HepG2 (cell line): ENCODE data around the gene ZFX. TPM values are rescaled to one million over a fixed set of nuclear protein-coding genes. Genes with fewer than 3 reads are reported as not detected.

Experiments used
- ETV5 ChIP-seq: IDR thresholded peaks from 2 replicates; pipeline ENCODE4 v1.6.1; 2018; ENCODE audit warnings: missing biosample characterization, missing genetic modification reagents, inconsistent platforms, borderline replicate concordance
- FOXJ3 ChIP-seq: sonication (generic); formaldehyde crosslinking; IDR thresholded peaks from 2 replicates; pipeline ENCODE4 v1.4.0; 2020; ENCODE audit warnings: missing genetic modification reagents, mild to moderate bottlenecking, borderline replicate concordance
- IRF1 ChIP-seq: sonication (generic); formaldehyde crosslinking; IDR thresholded peaks from 2 replicates; pipeline ENCODE4 v1.4.0; 2020; ENCODE audit warnings: low read depth, mild to moderate bottlenecking, missing genetic modification reagents
- KAT2B ChIP-seq: fragments of 150-350 bp; IDR thresholded peaks from 2 replicates; pipeline ENCODE4 v1.6.1; 2014; ENCODE audit warnings: low read depth, low read length, borderline replicate concordance
- KMT2B ChIP-seq: IDR thresholded peaks from 2 replicates; pipeline ENCODE4 v1.6.1; 2016; ENCODE audit warnings: missing genetic modification reagents, missing compliant biosample characterization
- MAFF ChIP-seq: IDR thresholded peaks from 2 replicates; pipeline ENCODE4 v1.6.1; 2011; ENCODE audit warnings: low read depth, low read length, improper control_type of control experiment
- MED1 ChIP-seq: sonication (generic); formaldehyde crosslinking; IDR thresholded peaks from 2 replicates; pipeline ENCODE4 v1.4.0; 2020; ENCODE audit warnings: missing genetic modification reagents
- RARG ChIP-seq: sonication (generic); formaldehyde crosslinking; IDR thresholded peaks from 2 replicates; pipeline ENCODE4 v1.4.0; 2020; ENCODE audit warnings: low read depth, mild to moderate bottlenecking, missing genetic modification reagents
- REXO4 ChIP-seq: sonication (generic); formaldehyde crosslinking; IDR thresholded peaks from 2 replicates; pipeline ENCODE4 v1.8.0; 2022; ENCODE audit warnings: missing genetic modification reagents, mild to moderate bottlenecking, borderline replicate concordance
- SIX4 ChIP-seq: sonication (generic); formaldehyde crosslinking; IDR thresholded peaks from 2 replicates; pipeline ENCODE4 v1.4.0; 2020; ENCODE audit warnings: missing genetic modification reagents
- TP53 ChIP-seq: sonication (generic); formaldehyde crosslinking; conservative IDR thresholded peaks from 2 replicates; pipeline ENCODE4 v1.4.0; 2020; ENCODE audit warnings: missing genetic modification reagents
- ZBTB42 ChIP-seq: sonication (generic); formaldehyde crosslinking; IDR thresholded peaks from 2 replicates; pipeline ENCODE4 v1.5.0; 2020; ENCODE audit warnings: mild to moderate bottlenecking, missing genetic modification reagents
- ZBTB8A ChIP-seq: sonication (generic); formaldehyde crosslinking; IDR thresholded peaks from 2 replicates; pipeline ENCODE4 v1.4.0; 2020; ENCODE audit warnings: mild to moderate bottlenecking, low read depth, missing genetic modification reagents, borderline replicate concordance
- ZNF564 ChIP-seq: sonication (generic); formaldehyde crosslinking; IDR thresholded peaks from 2 replicates; pipeline ENCODE4 v1.8.1; 2023; ENCODE audit warnings: mild to moderate bottlenecking, missing genetic modification reagents
- ZNF614 ChIP-seq: IDR thresholded peaks from 2 replicates; pipeline ENCODE4 v1.6.1; 2018; ENCODE audit warnings: missing biosample characterization, missing genetic modification reagents, inconsistent platforms, borderline replicate concordance
- polyA plus RNA-seq, 8 experiments: library from polyadenylated mRNA; depleted of rRNA in 3 of 8; stranded (reverse) in 7 of 8; unstranded in 1 of 8; fragments of >200 nt; fragmentation: Illumina TruSeq in 4 of 8; extraction: Trizol in 4 of 8; gene quantifications; 2 replicates each; pipeline versions ENCODE4 v1.2.1 to v1.2.3, GENCODE V29; 2011 to 2016; ENCODE audit warnings: low read depth in 4 of 8, missing spikeins in 1 of 8, mixed read lengths in 1 of 8; ENCODE audit not compliant: insufficient read depth in 1 of 8
- total RNA-seq, 5 experiments: library from RNA; depleted of rRNA; stranded (reverse); fragments of >200 nt; fragmentation: Illumina TruSeq; extraction: Trizol; gene quantifications; 2 replicates each; pipeline ENCODE4 v1.2.3, GENCODE V29; 2016; ENCODE audit warnings: low read depth in 1 of 5
- TF ChIP-seq, protein P1 (sequence below): sonication (generic); formaldehyde crosslinking; IDR thresholded peaks from 2 replicates; pipeline ENCODE4 v1.5.0; 2020; ENCODE audit warnings: missing genetic modification reagents, mild to moderate bottlenecking, borderline replicate concordance
- TF ChIP-seq, protein P2 (sequence below): sonication (generic); formaldehyde crosslinking; IDR thresholded peaks from 2 replicates; pipeline ENCODE4 v1.4.0; 2020; ENCODE audit warnings: missing genetic modification reagents
- TF ChIP-seq, protein P3 (sequence below): sonication (generic); formaldehyde crosslinking; IDR thresholded peaks from 2 replicates; pipeline ENCODE4 v1.5.1; 2020; ENCODE audit warnings: mild to moderate bottlenecking, moderate library complexity, missing genetic modification reagents

ZFX gene
- total and polyA plus RNA-seq, 2 of the 13 experiments (the other 11 are each of a cell fraction or from before 2014, with no cell fraction given), result 13.8 to 37.3 TPM

DNA sequence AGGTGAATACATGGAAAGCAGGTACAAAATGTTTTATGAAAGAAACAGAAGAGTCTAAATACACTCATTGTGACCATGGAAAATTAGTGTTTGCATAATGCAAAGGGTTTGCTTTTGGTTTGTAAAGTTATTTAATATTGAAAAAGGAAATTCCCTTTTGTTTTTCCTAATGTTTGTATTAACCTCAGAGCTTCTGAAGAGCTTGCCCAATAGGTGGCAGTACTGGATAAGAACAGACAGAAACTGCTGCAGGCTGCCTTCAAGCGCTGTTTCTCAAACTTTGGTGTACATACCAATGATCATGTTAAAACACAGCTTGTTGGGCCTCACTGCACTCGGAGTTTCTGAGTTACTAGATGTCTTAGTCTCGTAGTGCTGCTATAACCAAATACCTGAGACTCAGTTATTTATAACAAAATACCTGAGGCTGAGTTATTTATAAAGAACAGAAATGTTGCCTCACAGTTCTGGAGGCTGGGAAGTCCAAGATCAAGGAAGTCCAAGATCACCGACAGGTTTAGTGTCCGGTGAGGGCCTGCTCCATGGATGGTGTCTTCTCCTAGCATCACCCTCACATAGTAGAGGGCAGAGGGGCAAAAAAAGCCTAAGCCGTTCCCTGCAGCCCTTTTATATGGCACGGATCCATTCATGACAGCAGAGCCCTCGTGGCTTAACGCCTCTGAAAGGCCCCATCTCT, 110.2 kb downstream of the ZFX start (continued):
- TF ChIP-seq ETV5 (CRISPR knock-in tag) (no peak), SIX4 (CRISPR knock-in tag) (no peak), MAFF (no peak), IRF1 (CRISPR knock-in tag) (no peak), KMT2B (CRISPR knock-in tag) (no peak), KAT2B (no peak), FOXJ3 (CRISPR knock-in tag) (no peak), MED1 (CRISPR knock-in tag) (0 out of 2 replicates have a peak, but pooled peaks have one; percentile 14), ZBTB42 (CRISPR knock-in tag) (no peak), TP53 (CRISPR knock-in tag) (no peak), RARG (CRISPR knock-in tag) (no peak), ZNF614 (CRISPR knock-in tag) (no peak), REXO4 (CRISPR knock-in tag) (no peak), ZBTB8A (CRISPR knock-in tag) (no peak), ZNF564 (CRISPR knock-in tag) (peak; percentile 93)
- TF ChIP-seq, protein P1, sequence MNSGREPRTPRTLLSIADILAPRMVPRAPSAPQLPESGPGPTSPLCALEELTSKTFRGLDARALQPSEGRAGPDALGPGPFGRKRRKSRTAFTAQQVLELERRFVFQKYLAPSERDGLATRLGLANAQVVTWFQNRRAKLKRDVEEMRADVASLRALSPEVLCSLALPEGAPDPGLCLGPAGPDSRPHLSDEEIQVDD (CRISPR knock-in tag), result no peak
- TF ChIP-seq, protein P2, sequence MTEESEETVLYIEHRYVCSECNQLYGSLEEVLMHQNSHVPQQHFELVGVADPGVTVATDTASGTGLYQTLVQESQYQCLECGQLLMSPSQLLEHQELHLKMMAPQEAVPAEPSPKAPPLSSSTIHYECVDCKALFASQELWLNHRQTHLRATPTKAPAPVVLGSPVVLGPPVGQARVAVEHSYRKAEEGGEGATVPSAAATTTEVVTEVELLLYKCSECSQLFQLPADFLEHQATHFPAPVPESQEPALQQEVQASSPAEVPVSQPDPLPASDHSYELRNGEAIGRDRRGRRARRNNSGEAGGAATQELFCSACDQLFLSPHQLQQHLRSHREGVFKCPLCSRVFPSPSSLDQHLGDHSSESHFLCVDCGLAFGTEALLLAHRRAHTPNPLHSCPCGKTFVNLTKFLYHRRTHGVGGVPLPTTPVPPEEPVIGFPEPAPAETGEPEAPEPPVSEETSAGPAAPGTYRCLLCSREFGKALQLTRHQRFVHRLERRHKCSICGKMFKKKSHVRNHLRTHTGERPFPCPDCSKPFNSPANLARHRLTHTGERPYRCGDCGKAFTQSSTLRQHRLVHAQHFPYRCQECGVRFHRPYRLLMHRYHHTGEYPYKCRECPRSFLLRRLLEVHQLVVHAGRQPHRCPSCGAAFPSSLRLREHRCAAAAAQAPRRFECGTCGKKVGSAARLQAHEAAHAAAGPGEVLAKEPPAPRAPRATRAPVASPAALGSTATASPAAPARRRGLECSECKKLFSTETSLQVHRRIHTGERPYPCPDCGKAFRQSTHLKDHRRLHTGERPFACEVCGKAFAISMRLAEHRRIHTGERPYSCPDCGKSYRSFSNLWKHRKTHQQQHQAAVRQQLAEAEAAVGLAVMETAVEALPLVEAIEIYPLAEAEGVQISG (CRISPR knock-in tag), result no peak
- TF ChIP-seq, protein P3, sequence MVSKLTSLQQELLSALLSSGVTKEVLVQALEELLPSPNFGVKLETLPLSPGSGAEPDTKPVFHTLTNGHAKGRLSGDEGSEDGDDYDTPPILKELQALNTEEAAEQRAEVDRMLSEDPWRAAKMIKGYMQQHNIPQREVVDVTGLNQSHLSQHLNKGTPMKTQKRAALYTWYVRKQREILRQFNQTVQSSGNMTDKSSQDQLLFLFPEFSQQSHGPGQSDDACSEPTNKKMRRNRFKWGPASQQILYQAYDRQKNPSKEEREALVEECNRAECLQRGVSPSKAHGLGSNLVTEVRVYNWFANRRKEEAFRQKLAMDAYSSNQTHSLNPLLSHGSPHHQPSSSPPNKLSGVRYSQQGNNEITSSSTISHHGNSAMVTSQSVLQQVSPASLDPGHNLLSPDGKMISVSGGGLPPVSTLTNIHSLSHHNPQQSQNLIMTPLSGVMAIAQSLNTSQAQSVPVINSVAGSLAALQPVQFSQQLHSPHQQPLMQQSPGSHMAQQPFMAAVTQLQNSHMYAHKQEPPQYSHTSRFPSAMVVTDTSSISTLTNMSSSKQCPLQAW (CRISPR knock-in tag), result no peak
- TF ChIP-seq, all 625 proteins: peak for 6
